Measurements from ENCODE around the gene TBCB.
"Not testable (repeated sequence)": the region's sequence is repeated elsewhere in the genome, so short reads cannot be mapped to it uniquely, and the experiment has no call there.

The TBCB gene

DNA sequence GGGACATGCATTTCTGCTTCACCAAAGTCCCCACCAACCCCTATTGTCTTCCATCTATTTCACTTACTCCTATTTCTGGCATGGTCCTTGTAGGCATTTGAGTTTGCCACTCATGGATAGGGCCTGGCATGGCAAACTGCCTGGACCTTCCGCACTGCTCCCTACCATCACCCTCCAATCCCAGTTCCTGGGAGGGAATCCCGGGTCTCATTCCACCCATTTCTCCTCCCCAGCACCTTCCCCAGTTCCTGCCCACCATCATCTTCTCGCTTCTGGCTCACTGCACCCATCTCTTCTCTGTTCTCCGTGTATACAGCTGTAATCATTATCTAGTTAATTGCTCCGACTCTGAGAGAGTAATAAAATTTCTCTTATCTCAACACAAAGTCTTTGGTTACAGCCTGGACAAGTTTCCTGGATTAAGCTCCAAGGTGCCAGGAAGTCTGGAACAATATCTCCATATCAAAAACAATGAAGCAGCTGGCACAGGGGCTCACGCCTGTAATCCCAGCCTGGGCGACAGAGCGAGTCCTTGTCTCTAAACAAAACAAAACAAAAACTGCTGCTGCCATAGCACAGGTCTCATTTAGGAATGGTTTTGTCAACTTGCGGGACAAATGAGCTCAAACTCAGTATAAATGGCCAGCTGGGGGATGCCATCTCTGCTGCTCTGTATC is 54.0 kb downstream of the TBCB start:
- no peaks in the 10 kb centered on the region for H3K36me3 ChIP-seq (ENCODE audit: control insufficient read depth, insufficient read depth, low read length)
- H3K4me3 ChIP-seq (ENCODE audit: insufficient read depth, low read depth, low read length): no peak overlapping the region
- peak overlapping the region; percentile 1 for H3K27ac ChIP-seq (ENCODE audit: insufficient read depth, low read depth, low read length, poor library complexity, severe bottlenecking)

GRCh38 chr19:36172852-36173251 is 57.6 kb downstream of the TBCB start:
- 89 to 94% methylated on average over 5 of the region's 5 CpGs for WGBS, 2 experiments

More for the DNA sequence above, 54.0 kb downstream of the TBCB start:
- H3K27me3 ChIP-seq (ENCODE audit: control insufficient read depth, insufficient read depth, low read length, poor library complexity, severe bottlenecking): no peaks in the 10 kb centered on the region
- no peaks in the 10 kb centered on the region for H3K9me3 ChIP-seq (ENCODE audit: control insufficient read depth, low read length)
- WGBS, 2 experiments: 86 to 93% methylated on average over 9 of the region's 9 CpGs
- no peaks in the 10 kb centered on the region for H3K4me1 ChIP-seq (ENCODE audit: control insufficient read depth, insufficient read depth, low read length)

GRCh38 chr19:36173846-36174245 is 58.6 kb downstream of the TBCB start:
- 86 to 92% methylated on average over 8 of the region's 8 CpGs for WGBS, 2 experiments
- not testable (repeated sequence) for H3K36me3 ChIP-seq (ENCODE audit: control insufficient read depth, insufficient read depth, low read length); H3K4me1 ChIP-seq (ENCODE audit: control insufficient read depth, insufficient read depth, low read length); H3K9me3 ChIP-seq (ENCODE audit: control insufficient read depth, low read length); H3K27me3 ChIP-seq (ENCODE audit: control insufficient read depth, insufficient read depth, low read length, poor library complexity, severe bottlenecking); H3K27ac ChIP-seq (ENCODE audit: insufficient read depth, low read depth, low read length, poor library complexity, severe bottlenecking); H3K4me3 ChIP-seq (ENCODE audit: insufficient read depth, low read depth, low read length)

More at GRCh38 chr19:36172852-36173251, 57.6 kb downstream of the TBCB start:
- Histone ChIP-seq H3K36me3 (ENCODE audit: control insufficient read depth, insufficient read depth, low read length) (no peaks in the 10 kb centered on the region), H3K4me3 (ENCODE audit: insufficient read depth, low read depth, low read length) (no peak overlapping the region), H3K27ac (ENCODE audit: insufficient read depth, low read depth, low read length, poor library complexity, severe bottlenecking) (no peak overlapping the region), H3K27me3 (ENCODE audit: control insufficient read depth, insufficient read depth, low read length, poor library complexity, severe bottlenecking) (no peaks in the 10 kb centered on the region), H3K4me1 (ENCODE audit: control insufficient read depth, insufficient read depth, low read length) (no peaks in the 10 kb centered on the region), H3K9me3 (ENCODE audit: control insufficient read depth, low read length) (no peaks in the 10 kb centered on the region)

Data from ectodermal cell (in vitro differentiated cells).